PFSK-1 (cell line): ENCODE measurements around the gene PHACTR1.

ENCODE experiments used
- FOXP2 ChIP-seq: optimal IDR thresholded peaks from 2 replicates; pipeline ENCODE3; 2011; ENCODE audit warnings: borderline replicate concordance, control low read depth, inconsistent platforms; ENCODE audit not compliant: insufficient read depth; ENCODE audit errors: extremely low read length, extremely low read depth
- POLR2AphosphoS5 ChIP-seq: IDR thresholded peaks from 2 replicates; pipeline ENCODE4 v1.6.1; 2012; ENCODE audit warnings: low read depth, mild to moderate bottlenecking, control low read depth, low read length, moderate library complexity
- SIN3A ChIP-seq: IDR thresholded peaks from 2 replicates; pipeline ENCODE4 v1.6.1; 2012; ENCODE audit warnings: mild to moderate bottlenecking, low read length, moderate library complexity, borderline replicate concordance; ENCODE audit not compliant: insufficient read depth
- TAF1 ChIP-seq: IDR thresholded peaks from 2 replicates; pipeline ENCODE4 v1.6.1; 2012; ENCODE audit warnings: low read length, control low read depth, borderline replicate concordance; ENCODE audit not compliant: insufficient read depth
- TF ChIP-seq, protein P1 (sequence below), 2 experiments: IDR thresholded peaks; 2 replicates each; pipeline versions ENCODE4 v1.6.1 to v1.8.0; 2011 to 2012; ENCODE audit warnings: low read depth in 2 of 2, low read length in 2 of 2, control low read depth in 1 of 2, inconsistent platforms in 1 of 2, mild to moderate bottlenecking in 1 of 2, moderate library complexity in 1 of 2; ENCODE audit not compliant: insufficient read depth in 1 of 2

Gene PHACTR1

GRCh38 chr6:13263669-13264068, 547.1 kb downstream of the PHACTR1 start:
- TF ChIP-seq, protein P1, sequence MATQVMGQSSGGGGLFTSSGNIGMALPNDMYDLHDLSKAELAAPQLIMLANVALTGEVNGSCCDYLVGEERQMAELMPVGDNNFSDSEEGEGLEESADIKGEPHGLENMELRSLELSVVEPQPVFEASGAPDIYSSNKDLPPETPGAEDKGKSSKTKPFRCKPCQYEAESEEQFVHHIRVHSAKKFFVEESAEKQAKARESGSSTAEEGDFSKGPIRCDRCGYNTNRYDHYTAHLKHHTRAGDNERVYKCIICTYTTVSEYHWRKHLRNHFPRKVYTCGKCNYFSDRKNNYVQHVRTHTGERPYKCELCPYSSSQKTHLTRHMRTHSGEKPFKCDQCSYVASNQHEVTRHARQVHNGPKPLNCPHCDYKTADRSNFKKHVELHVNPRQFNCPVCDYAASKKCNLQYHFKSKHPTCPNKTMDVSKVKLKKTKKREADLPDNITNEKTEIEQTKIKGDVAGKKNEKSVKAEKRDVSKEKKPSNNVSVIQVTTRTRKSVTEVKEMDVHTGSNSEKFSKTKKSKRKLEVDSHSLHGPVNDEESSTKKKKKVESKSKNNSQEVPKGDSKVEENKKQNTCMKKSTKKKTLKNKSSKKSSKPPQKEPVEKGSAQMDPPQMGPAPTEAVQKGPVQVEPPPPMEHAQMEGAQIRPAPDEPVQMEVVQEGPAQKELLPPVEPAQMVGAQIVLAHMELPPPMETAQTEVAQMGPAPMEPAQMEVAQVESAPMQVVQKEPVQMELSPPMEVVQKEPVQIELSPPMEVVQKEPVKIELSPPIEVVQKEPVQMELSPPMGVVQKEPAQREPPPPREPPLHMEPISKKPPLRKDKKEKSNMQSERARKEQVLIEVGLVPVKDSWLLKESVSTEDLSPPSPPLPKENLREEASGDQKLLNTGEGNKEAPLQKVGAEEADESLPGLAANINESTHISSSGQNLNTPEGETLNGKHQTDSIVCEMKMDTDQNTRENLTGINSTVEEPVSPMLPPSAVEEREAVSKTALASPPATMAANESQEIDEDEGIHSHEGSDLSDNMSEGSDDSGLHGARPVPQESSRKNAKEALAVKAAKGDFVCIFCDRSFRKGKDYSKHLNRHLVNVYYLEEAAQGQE (IDR thresholded peaks at IDR 0.05; ENCODE audit: insufficient read depth in 1 of 2, low read depth in 2 of 2, low read length in 2 of 2) = no peak
- TF ChIP-seq SIN3A (no peak), TAF1 (no peak)

- TF ChIP-seq, protein P1 (IDR thresholded peaks at IDR 0.05; ENCODE audit: insufficient read depth in 1 of 2, low read depth in 2 of 2, low read length in 2 of 2) = no peak
- TF ChIP-seq FOXP2 = no peak
- TF ChIP-seq TAF1 = no peak
- TF ChIP-seq SIN3A = no peak
- TF ChIP-seq POLR2AphosphoS5 = no peak
These were observed 550.6 kb downstream of the PHACTR1 start for GRCh38 chr6:13267142-13267651.

DNA sequence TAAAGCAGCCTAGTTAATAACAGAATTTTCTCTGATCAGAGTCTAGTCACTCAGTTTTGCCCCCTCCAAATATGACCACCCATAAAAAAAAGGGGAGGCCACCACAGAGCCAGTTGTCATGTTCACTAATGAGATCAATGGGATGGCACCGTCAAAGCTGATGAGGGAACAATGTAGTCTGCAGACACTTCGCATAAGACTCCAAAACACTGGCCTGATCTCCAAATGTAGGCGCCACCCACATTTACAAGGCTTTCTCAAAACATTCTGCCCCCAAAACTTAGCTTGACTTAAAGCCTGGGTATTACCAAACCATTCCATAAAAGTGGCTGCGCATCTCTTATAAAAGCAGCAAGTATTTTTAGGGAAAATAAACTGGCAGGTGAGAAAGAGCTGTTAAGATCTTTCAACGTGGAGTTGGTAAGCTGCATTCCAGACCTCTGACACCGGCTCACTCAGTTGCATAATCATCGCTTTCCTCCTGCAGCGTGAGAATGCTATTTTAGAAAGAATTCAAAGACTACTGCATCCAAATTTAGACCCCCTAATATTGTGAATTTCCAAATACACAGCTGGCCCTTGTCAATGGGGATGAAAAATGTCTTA, 552.4 kb downstream of the PHACTR1 start:
- TF ChIP-seq POLR2AphosphoS5 = no peak
- TF ChIP-seq FOXP2 = no peak
- TF ChIP-seq, protein P1 (IDR thresholded peaks at IDR 0.05; ENCODE audit: insufficient read depth in 1 of 2, low read depth in 2 of 2, low read length in 2 of 2) = no peak
- no peak for TF ChIP-seq TAF1
- no peak for TF ChIP-seq SIN3A

DNA sequence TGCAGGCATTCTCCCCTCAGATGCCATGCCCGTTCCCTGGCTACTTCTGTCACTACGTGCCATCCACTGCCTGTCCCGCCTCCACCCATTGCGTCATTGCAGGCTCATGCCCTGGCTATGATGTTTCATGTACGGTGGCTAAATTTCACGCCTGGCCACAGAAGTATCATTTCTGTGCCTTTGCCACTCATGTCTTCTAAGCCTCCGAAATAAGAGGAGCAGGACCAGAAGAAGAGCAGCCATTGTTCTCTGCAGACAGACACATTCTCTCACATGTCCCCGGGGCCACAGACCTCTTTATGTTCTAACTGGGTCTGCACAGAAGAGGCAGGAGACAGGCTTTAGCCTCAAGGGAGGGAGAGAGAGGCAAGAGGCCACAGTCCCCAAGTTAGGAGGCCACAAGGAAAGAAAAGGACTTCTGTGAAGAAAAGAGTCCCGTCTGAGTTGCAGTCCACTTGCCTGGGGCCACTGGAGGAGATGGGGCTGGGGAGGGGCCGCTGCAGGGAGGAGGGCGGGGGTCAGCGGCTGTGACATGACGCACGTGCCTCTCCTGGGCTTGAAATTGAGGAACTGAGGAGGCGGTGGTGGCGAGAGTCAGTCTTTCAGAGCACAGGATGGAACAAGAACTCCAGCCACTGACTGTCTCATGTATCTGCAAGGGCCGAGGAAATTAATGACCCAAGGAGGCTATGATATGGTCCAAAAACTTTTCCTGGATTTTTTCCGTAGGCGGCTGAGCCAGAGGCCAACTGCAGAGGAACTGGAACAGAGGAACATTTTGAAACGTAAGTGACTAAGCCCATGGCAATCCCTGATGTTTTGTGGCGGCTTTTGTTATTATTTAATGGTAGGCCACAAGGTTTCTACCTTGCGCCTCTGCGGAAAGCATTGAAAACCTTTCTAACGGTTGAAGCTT, 555.8 kb downstream of the PHACTR1 start:
- no peak for TF ChIP-seq TAF1
- TF ChIP-seq POLR2AphosphoS5 = no peak
- TF ChIP-seq, protein P1 (IDR thresholded peaks at IDR 0.05; ENCODE audit: insufficient read depth in 1 of 2, low read depth in 2 of 2, low read length in 2 of 2) = no peak
- no peak for TF ChIP-seq SIN3A
- TF ChIP-seq FOXP2 = no peak
